GM19238 (cell line): ENCODE results near the gene UMAD1.

ENCODE experiments used
- DNase-seq: peaks from one replicate; pipeline ENCODE4 v3.0.0; 2011; ENCODE audit warnings: low spot score; ENCODE audit not compliant: insufficient read length

UMAD1 gene

DNA sequence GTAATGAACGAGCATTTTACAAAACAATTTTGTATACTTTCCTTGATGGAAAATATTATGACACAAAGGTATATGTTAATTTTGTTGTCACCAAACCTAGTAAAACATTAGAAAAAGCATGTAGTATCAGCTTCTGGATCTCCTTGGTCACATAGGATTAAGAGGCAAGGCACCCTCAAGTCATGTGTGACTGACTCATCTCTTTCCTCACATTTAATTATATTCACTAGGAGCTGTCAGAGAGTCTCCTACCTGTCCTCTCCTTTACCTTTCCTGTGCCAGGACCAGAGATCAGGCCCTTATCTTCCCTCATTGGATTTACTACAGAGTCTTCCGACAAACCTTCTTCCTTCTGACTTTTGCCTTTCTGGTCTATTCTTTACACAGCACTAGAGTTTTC is 189.1 kb downstream of the UMAD1 start:
- DNase-seq, result no peak

DNA sequence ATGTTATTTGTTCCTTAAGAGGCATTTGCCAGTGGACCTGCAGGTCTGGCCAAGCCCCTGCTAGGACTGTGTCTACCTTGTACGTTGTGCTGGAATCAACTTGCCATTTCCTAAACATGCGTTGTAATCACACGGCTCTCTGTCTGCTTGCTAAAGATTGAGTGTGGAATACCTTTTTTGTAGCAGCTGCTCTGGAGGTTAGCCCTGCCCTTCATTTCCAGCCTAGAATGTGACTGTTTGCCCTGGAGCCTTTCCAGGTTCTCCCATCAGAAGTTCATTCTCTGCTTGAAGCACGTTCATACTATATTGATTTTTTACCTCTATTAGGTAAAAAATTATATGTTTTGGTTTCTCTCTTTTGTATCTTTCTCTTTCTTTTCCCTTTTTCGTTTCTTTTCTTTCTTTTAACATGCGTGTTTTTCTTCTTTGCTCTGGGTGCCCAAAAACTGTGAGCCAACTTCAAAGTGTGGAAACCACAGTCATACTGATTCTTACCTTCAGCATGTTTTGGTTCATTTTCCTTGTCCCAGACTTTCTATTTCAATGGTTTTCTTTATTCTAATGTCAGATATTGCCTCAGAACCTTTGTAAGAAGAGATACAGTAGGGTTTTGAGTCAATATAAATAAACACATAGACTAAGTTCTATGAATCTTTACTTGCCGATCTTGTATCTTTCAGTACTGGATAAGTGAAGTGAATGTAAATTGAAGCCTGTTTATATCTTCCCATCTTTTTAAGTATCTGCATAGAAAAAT is 189.7 kb downstream of the UMAD1 start:
- no peak for DNase-seq

DNA sequence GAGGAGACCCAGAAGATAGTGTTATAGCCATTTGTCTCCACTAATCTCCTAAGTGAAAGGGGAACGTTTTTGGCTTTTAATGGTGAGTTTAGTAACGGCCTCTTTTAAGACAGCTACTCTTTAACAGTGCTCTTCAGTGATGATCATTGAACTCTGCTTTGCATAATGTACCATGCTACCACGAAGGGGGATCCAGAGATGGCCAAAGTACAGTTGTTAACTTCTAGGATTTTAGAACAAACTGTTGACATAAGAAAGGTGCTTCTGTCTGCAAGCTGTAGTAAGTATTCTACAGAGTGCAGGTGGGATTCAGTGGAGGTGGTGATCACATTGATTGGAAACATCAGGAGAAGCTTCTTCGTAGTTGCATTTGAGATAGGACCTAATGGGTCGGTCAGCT is 192.0 kb downstream of the UMAD1 start:
- DNase-seq, result no peak

DNA sequence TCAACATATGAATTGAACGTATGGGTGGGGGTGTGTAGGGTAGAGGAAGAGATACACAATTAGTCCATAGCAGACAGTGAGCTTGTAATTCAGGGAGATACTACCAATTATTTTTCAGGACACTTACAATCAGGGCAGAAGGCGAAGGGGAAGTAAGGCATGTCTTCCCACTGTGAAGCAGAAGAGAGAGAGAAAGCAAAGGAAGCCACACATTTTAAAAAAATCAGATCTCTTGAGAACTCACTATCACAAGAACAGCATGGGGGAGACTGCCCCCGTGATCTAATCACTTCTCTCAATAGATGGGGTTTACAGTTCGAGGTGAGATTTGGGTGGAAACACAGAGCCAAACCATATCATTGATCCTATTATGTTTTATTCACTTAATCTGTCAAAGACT is 194.2 kb downstream of the UMAD1 start:
- no peak for DNase-seq

DNA sequence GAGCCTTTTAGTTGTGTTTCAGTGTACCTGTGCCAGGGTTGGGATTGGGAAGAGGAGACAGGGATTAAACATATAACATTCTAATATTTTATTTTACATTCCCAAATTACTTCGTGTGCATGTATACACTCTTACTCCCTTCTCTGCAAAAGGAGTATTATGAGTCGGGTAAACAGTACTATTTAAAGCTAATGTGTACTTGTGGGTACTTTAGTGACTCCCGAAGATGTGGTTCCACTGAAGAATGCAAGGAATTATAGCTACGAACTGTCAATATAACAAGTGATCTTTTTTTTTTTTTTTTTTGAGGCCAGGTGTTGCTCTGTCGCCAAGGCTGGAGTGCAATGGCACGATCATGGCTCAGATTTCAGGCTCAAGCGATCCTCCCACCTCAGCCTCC is 200.5 kb downstream of the UMAD1 start:
- DNase-seq, result no peak

DNA sequence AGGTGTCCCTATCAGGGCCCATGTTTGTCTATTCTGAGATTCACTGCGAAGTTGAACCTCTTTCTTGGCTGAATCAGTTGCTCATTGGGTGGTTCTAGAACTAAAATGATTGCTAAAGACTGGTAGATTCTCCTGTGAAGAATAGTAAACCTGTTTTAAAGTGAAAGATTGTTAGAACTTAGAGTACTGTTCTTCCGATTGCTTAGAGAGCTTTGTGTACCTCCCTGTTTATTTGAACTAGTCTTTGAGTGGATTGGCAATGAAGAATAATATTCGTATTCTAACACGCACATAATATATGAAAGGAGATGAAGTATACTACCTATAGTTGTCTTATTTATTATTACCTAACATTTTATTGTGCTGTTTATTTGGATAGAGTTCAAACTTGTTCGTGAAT is 202.7 kb downstream of the UMAD1 start:
- no peak for DNase-seq

DNA sequence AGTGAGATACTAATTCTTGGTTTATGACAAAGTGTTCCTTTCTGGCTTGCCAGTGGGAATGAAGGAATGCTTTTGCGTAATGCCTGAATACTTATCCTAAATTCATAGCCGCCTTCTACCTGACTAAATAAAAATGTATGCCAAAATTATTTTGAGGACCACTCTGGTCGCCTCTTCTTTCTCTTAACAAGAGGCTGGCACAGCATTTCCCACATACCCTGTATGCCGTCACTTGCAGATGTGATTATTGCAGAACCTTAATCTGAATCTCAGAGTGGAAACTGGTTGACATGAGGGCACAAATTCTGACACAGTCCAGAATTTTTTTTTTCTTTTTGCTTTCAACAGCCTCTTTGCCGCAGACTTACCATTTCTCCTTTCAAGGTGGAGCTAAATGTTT is 203.4 kb downstream of the UMAD1 start:
- no peak for DNase-seq

DNA sequence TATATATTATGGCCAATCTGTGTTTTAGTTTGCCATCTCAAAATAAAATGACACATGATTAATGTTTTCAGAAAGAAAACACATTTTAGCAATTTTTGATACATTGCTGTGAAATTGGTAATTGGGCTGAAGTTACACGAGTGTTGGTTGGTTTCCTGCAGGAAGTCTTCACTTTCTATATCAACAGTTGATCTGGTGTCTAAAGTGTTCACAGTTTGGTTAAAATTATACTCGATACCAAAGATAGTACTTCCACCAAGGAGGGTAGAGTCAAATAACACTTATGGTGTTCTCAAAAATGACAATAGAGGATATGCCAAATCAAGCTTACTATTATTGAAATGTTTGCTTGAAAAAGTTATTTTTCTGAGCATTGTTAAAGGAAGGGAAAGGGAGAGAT is 207.7 kb downstream of the UMAD1 start:
- DNase-seq, result no peak

DNA sequence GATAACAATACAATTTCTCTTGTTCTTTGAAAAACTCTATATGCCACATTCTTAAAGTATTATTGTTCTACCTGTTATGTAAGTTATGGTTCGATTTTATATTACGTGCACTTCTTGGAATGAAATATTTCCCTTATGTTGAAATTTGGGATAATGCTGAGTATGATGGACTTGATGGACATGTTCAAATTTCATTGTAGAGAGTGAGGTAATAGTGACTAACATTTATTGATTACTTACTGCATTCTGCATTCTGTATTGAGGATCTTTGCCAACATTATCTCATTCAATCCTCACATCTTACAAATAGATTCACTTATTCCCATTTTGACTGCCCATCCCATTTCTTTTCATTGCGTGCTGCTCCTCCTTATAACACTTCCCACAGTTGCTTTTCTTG is 208.3 kb downstream of the UMAD1 start:
- no peak for DNase-seq

DNA sequence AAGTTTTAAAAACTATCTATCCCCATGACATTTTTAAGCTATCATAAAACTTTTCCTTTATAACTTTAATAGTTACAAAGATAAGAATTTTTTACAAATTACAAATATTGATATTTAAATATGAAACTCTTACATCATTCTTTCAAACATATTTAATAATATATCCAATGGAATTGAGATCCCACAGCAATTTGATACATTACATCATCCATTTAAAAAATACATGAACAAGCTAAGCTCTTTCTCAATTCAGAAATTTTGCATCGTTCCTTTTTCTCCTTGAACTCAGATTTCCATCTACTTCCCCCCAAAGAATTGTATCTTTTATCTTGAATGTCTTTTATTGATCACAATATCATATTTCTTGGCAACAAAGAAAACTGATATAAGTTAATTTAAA is 209.6 kb downstream of the UMAD1 start:
- no peak for DNase-seq

DNA sequence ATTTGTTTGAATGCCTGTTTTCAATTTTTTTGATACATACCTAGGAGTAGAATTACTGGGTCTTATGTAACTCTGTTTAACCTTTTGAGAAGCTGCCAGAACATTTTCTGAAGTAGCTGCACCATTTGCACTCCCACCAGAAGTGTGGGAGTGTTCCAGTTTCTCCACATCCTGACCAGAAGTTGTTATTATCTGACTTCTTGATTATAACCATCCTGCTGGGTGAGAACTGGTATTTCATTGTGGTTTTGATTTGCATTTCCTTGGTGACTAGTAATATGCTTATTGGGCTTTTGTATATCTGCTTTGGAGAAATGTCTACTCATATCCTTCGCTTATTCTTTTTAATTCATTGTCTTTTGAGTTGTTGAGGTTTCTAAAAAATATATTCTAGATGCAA is 210.8 kb downstream of the UMAD1 start:
- DNase-seq, result no peak

DNA sequence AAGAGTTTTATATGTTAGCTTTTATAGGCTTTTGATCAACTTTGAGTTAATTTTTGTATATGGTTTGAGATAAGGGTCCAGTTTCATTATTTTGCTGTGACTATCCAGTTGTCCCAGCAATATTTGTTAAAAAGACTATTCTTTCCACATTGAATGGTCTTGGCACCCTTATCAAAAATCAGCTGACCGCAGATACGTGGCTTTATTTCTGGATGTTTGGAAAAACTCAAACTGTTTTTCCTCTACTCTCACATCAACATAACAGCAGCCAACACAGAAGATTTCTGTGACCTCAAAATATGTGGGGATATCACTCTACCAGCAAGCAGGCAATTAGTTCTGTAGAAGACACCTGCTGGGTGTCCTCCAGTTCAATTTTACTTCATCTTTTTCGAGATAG is 211.4 kb downstream of the UMAD1 start:
- DNase-seq, result no peak

DNA sequence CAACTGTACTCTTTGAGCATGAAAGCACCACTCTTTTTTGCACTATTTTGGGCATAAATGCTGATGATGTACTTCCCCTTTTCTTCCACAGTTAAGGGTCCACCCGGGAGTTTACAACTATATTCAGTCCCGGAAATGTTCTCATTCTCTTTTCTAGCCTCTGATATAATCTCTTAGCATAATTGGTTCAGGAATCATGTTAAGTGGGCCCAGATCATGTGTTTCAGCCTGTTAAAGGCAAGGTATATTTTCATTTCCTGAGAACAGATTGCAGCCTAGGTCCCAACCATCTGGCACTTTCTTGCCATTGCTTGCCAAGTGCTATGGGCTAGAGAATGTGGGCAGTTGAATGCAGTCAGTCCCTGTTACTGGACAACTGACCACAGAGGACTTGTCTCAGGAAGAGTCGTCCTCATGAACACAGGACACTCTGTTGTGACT is 216.6 kb downstream of the UMAD1 start:
- DNase-seq, result no peak

DNA sequence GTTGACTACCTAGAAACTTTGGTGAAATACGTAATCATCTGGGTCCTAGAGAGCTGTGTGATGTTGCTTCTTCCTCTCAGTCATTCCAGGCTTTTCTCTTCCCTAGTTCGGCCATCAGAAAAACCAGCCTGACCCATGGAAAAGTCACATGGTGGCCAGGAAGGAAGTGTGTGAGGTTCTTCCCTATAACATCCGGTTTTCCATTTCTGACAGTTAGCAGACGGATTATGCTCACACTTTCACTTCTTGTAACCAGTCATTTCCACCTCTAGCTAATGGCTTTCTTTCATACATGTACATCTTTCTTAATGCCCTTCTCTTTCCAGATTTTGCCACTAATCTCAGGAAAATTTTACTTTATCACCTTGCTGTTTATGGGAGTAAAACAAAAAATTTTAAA is 218.0 kb downstream of the UMAD1 start:
- no peak for DNase-seq

DNA sequence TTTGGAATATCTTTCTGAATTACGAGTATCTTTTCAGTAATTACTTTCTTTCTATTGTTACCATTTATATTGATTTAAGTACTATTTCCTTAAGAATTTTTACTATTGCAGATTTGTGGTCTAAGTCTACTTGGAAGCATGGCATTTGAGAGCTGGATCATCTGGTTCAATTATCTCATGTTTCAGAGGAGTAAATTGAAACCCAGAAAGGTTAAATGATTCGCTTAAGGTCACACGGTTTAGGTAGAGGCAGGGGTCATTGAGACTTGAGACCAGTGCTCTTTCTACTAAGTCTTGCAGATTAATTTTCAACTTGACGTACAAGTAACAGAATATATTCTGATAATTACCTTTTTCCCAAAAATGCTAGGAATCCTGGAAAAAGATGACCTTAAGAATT is 218.9 kb downstream of the UMAD1 start:
- no peak for DNase-seq

DNA sequence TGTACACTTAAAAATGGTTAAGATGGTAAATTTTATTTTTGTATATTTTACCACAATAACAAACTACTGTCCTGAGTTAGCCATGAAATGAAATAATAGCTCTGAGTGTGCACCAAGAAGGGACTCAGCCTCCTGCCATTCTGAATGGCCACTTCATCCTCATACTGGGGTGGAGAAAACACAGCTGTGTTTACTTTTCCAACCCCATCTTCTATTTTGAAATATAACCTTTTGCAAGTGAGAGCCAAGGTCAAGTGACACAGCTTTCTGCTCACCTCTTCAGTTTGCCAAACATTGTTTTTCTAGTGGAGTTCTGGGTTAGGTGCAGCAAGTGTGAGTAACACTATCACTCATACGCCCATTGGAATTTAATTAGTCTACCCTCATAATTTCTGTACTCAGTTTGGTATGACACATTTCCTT is 220.7 kb downstream of the UMAD1 start:
- no peak for DNase-seq

DNA sequence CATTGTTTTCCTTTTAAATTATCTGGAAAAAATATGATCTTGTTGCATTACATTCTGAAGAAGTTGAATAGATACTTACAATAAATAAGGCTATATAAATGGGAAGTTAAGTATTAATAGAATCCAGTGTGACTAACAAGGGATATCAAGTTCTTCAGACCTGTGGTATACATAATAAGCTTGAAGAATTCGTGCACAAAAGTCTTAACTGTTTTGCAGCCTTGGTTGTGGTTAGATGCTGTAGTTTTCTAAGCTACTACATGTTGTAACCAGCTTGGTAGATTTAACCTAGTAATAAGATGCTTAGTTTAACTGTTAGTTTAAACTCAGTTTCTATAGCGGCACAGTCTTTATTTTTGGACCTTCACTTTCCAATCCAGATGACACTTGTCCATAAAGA is 221.8 kb downstream of the UMAD1 start:
- DNase-seq, result no peak

DNA sequence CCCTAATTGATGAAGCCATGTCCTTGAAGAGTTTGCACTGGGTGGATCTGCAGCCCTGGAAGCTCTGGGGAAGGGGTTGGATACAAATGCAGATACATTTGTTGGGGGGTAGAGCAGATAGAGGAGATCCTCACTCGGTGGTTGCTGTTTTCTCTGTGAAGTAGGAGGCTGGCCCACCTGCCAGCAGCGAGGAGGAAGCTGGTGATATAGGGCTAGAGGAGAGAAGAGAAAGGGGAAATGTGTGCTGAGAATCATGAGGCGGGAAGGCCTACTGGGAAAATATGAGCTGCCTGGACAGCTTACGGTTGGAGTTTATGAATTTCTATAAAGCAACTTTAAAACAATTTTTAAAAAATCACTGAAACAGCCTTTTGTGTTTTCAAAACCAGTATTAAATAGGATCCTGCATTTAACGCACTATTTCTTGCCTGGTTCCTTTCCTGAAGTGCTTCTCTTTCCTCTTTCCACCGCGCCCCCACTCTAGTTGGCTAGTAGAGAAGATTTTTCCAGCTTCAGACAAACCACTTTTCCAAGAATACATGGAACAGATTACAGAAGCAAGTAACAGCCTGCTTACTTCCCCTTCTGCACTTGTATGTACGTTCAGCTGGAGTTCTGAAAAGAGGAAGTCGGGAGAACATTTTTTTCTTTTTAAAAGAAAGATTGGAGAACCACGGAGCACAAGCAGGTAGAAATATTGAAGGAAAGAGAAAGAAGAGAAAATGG is 227.5 kb downstream of the UMAD1 start:
- DNase-seq, result no peak

DNA sequence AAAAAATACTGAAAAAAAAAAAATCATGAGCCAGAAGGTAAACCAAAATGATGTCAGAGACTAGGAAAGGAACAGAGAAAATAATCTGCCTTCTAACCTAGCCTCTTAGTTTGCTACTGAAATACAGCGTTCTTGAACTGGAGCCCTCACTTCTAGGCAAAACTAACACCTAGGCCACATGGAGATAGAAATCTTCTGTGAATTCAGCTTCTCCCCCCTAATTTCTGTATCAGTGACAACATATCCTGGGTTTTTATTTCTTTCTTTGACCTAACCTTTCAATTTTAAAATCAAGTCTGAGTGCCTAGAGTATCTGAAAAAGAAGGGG is 228.0 kb downstream of the UMAD1 start:
- DNase-seq, result no peak

DNA sequence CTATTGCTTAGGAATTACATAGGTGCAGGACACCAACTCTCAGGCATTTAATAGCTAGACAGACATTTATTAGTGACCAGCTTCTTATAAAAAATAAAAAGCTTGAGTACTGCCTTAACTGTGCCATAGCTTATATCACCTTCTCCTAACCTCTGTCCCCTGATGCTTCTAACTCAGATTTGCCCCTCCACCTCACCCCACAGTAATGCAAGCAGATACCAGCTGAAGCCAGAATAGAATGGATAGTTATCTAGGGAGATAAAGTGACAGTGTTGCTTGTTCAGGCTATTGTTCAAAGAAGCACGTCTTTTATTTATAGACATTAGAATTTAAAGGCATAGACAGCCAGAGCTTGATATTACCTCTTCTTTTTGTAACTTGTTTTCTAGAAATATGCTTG is 228.5 kb downstream of the UMAD1 start:
- DNase-seq, result no peak

DNA sequence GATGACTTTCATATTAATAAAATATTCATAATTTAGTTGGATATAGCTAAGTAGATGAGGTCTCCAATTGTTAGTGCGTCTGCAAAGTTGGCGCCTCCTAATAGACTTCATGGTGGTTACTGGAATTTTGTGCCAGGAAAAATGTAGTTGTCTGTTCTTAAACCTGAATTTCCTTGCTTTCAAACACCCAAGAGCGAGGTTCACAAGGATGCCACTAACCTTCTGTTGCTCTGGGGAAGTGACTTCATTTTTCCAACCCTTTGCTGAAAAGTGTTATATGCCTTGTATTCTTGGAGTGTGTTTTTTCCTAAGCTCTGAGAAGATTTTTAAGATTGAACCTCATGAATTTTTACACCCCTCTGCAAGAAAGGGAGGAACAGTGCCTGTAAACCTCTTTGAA is 229.1 kb downstream of the UMAD1 start:
- no peak for DNase-seq

DNA sequence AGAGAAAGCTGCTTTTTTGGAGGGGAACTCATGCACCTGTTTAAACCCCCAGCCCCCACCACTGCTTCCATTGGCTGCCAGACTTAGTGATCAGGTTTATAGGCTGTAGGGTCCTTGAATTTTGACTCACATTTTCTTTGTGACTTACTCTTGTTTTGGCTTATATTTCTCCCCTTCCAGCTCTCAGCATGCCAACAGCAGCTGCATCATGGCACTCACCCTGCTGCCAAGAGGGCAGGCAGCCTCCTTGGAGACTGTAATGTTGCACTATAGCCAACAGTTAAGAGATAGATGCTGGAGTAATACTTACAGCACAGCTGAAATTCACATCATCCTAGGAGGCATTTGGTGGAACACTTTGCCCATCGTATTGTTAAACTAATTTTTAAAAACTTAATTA is 230.0 kb downstream of the UMAD1 start:
- DNase-seq, result no peak

DNA sequence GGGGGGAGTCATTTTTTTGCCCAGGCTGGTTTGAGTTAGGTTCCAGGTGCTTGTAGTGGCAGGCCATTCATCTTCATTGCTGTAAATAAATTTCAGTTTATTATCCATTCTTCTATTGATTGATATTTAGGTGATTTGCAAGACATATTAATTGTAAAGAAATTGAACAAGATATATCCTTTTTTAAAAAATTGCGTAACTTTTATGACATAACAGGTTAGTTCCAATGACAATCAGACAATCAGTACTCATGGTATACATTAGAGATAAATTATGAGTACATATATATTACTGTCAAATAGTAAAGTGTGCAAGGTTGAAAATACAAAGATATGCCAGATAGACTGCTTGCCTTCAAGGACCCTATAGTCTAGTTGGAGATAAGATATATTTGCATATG is 235.9 kb downstream of the UMAD1 start:
- DNase-seq, result no peak
